Thyroid gland (tissue), 4 donors: Measurements from ENCODE around the gene TFB1M.

ENCODE experiments used
- CTCF ChIP-seq, 6 experiments: fragments of 200-600 bp in 3 of 6; fragments of 450-650 bp in 3 of 6; sonication (generic) in 3 of 6; IDR thresholded peaks; one replicate each; pipeline ENCODE4 v1.5.1; 2016 to 2019; ENCODE audit warnings: antibody characterized with exemption in 6 of 6, mild to moderate bottlenecking in 2 of 6, inconsistent platforms in 1 of 6, moderate library complexity in 1 of 6
- POLR2A ChIP-seq, 2 donors: fragments of 450-650 bp; IDR thresholded peaks; one replicate each; pipeline ENCODE4 v1.6.1; 2017; ENCODE audit warnings: antibody characterized with exemption in 2 of 2, mild to moderate bottlenecking in 2 of 2, moderate library complexity in 1 of 2

- TF ChIP-seq POLR2A (IDR thresholded peaks at IDR 0.05) (no peak), CTCF (IDR thresholded peaks at IDR 0.05) (no peak)
Observed at GRCh38 chr6:155219299-155219698, 95.0 kb downstream of the TFB1M start.
